ENCODE results near the gene CPB1.

DNA sequence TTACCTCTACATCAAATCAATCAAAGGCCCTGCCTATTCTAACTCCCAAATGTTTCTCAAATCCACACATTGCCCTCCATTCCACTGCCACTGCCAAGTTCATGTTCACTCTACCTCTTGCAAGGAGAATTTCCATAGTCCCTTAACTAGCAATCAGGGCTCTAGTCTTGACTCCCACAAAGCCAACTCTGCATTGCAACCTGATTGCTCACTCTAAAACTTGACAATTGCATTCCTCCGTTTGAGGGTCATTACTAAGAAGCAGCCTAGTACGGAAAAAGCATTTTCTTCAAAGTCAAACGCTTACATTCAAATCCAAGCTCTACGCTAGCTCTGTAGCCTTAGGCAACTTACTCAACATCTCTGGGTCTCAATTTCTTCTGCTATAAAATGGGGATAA is 38.6 kb downstream of the CPB1 start:
- TF ChIP-seq, protein P1, sequence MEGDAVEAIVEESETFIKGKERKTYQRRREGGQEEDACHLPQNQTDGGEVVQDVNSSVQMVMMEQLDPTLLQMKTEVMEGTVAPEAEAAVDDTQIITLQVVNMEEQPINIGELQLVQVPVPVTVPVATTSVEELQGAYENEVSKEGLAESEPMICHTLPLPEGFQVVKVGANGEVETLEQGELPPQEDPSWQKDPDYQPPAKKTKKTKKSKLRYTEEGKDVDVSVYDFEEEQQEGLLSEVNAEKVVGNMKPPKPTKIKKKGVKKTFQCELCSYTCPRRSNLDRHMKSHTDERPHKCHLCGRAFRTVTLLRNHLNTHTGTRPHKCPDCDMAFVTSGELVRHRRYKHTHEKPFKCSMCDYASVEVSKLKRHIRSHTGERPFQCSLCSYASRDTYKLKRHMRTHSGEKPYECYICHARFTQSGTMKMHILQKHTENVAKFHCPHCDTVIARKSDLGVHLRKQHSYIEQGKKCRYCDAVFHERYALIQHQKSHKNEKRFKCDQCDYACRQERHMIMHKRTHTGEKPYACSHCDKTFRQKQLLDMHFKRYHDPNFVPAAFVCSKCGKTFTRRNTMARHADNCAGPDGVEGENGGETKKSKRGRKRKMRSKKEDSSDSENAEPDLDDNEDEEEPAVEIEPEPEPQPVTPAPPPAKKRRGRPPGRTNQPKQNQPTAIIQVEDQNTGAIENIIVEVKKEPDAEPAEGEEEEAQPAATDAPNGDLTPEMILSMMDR (IDR thresholded peaks at IDR 0.05): no peak
- TF ChIP-seq POLR2A (IDR thresholded peaks at IDR 0.05) (no peak), POLR2AphosphoS5 (IDR thresholded peaks at IDR 0.05) (no peak)

All from prostate gland (tissue), 2 donors.